Epithelial cell of proximal tubule (primary cell): Measurements from ENCODE around the gene TENM4. TPM values are rescaled to one million over a fixed set of nuclear protein-coding genes. Genes with fewer than 3 reads are reported as not detected.

Experiments used
- DNase-seq: peaks from one replicate; pipeline ENCODE4 v3.0.0-alpha.2; 2011; ENCODE audit warnings: low read depth
- H3K4me3 ChIP-seq: 2 replicates; pipeline ENCODE4 v1.5.1; 2011; ENCODE audit warnings: low read depth, mild to moderate bottlenecking, low read length
- CTCF ChIP-seq: conservative IDR thresholded peaks from 2 replicates; pipeline ENCODE4 v1.5.1; 2012; ENCODE audit warnings: low read depth, mild to moderate bottlenecking, low read length
- total RNA-seq: library from RNA; depleted of rRNA; stranded (reverse); fragments of >200 nt; gene quantifications from 2 replicates; pipeline ENCODE4 v1.2.3, GENCODE V29; 2015

TENM4 gene
- total RNA-seq, 1 donor from 2014 or later: 22.2 TPM

- H3K4me3 ChIP-seq: no peak overlapping the region
- no peak for DNase-seq
- TF ChIP-seq CTCF: no peak
Measured at GRCh38 chr11:79374727-79375126, 66.1 kb downstream of the TENM4 start.

- DNase-seq: no peak
- H3K4me3 ChIP-seq: no peak overlapping the region
- no peak for TF ChIP-seq CTCF
Measured at GRCh38 chr11:79371724-79372123, 69.1 kb downstream of the TENM4 start.

GRCh38 chr11:79371152-79371551, 69.7 kb downstream of the TENM4 start:
- DNase-seq: no peak
- H3K4me3 ChIP-seq: no peak overlapping the region
- peak; percentile 37 for TF ChIP-seq CTCF

- no peak for TF ChIP-seq CTCF
- no peak overlapping the region for H3K4me3 ChIP-seq
- DNase-seq: no peak
Measured at GRCh38 chr11:79369055-79369454, 71.8 kb downstream of the TENM4 start.

GRCh38 chr11:79367844-79368243, 73.0 kb downstream of the TENM4 start:
- no peak for TF ChIP-seq CTCF
- H3K4me3 ChIP-seq: no peak overlapping the region
- no peak for DNase-seq

- TF ChIP-seq CTCF: no peak
- no peak overlapping the region for H3K4me3 ChIP-seq
- no peak for DNase-seq
Measured at GRCh38 chr11:79366218-79366617, 74.6 kb downstream of the TENM4 start.

- H3K4me3 ChIP-seq: no peak overlapping the region
- TF ChIP-seq CTCF: no peak
- no peak for DNase-seq
Measured at GRCh38 chr11:79363861-79364378, 76.9 kb downstream of the TENM4 start.
